GM18520 (cell line): ENCODE results near the gene AKAP10.
"Not testable (repeated sequence)": the region's sequence is repeated elsewhere in the genome, so short reads cannot be mapped to it uniquely, and the experiment has no call there.

Experiments used
- ATAC-seq: cut with Tn5 transposase; IDR thresholded peaks from one replicate; pipeline ENCODE4 v1.9.1; 2021; ENCODE audit not compliant: unreplicated experiment

AKAP10 gene

DNA sequence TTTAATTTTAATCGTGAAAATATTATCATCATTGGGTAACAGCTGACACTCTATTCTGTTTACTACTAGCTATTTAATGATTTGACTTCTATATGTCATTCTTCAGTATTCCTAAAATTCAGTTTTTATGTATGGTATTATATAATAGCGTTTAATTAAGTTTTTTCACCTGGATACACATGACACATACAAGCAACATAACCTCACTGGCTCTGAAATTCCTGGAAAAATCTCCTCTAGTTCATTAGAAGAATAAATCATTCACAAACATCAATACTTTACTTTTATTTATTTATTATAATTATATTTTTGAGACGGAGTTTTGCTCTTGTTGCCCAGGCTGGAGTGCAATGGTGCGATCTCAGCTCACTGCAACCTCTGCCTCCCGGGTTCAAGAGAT is 44.0 kb downstream of the AKAP10 start:
- ATAC-seq = no peak

DNA sequence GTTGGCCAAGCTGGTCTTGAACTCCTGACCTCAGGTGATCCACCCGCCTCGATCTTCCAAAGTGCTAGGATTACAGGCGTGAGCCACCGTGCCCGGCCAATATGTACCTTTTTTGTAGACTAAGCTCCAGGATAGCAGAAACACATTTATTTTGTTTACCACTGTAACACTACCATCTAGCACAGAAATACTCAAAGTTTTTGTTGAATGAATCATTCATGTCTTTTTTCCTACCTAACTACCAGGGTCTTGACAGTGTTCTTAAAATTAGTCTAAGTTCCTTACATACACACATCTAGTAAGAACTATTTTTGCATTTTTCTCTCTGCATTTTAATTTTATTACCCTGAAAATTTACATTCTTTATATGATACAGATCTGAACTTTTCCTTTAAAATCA is 44.4 kb downstream of the AKAP10 start:
- no peak for ATAC-seq

DNA sequence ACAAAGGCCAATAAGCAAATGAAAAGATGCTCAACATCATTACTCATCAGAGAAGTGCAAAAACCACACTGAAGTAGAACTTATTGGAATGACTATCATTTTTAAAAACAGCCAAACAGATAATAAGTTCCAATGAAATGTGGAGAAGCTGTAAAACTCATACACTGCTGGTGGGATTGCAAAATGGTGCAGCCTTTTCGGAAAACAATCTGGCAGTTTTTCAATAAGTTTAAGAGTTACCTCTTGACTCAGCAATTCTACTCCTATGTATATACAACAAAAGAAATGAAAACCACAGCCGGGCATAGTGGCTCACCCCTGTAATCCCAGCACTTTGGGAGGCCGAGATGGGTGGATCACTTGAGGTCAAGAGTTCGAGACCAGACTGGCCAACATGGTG is 49.3 kb downstream of the AKAP10 start:
- ATAC-seq = no peak

DNA sequence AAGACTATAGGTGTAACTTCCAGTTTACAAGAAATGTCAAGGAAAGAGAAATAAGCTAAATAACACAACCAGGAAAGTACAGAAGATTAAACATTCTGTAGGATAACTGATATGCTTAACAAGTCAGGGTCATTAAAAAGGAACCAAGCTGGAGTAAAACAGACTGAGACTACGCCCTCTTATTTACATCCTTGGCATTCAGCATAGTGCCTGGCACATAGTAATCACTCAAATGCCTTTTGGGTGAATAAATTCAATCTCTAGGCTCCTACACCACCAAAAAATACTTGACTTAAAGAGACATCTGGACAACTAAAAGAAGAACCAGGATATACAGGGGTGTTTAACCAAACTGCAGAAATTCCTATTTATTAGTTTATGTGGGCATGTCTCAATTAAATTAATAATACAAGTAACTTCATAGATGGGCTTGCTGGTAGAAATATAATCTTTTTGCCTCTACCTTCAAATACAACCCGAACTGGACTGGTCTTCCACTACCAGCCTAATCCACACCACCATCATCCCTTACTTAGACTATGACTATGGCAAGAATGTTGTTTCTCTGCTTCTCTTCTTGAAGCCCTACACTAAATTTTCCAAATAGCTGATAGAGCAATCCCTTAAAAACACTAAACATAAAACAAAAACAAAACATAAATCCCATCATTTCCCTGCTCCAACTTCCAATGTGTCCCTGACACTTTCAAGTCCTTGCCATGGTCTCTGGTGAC is 62.2 kb downstream of the AKAP10 start:
- ATAC-seq = no peak

DNA sequence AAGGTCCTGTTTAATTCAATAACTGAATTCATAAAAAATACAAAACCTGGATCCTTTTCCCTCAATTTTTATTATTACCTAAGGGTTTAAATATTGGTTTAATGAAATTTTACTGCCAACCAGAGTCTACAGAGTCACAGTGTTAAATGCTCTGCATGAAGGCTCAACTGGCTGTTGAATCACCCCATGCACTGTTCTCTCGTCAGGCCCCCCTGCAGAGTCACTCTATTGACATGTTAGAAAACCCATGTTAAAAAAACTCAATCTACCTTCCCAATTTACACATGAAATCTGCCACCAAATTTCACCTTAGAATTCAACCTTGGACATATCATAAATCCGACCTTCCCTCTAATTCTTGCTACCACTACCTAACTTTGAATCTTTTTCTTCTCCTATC is 66.6 kb downstream of the AKAP10 start:
- ATAC-seq = no peak

DNA sequence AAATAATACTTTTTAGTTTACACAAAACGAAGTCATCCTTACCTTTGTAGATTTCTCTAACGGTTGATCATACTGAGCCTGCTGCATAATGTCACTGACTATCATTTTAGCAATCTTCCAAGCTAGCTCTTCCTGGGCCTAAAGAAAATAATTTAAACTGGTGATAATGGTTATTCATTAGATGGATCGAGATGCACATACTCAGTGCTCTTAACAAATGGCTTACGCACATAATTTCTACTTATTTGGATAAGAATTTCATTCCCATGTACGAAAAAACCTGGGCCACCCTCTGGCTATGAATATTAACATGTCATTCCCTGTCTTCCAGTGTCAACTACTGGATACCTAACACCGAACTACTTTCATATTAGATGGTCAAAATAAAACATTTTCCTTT is 68.5 kb downstream of the AKAP10 start:
- ATAC-seq = no peak

DNA sequence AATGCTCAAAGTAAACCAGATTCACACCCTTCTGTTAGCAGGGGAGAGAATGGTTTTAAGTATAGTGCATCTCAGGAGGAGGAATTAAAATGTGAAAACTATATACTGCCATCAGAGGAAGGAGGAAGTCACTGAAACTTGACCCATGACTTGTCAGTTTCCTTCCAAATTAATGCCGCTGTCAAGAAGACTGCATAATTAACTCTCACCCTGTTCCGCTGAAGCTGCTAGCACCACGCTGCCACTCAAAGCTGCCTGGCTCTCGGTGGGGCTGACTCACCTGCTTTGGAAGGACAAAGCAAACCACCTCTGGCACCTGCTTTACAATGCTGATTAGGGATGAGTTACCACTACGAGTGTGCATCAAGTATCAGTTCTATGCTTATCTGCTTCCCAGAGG is 72.1 kb downstream of the AKAP10 start:
- no peak for ATAC-seq

DNA sequence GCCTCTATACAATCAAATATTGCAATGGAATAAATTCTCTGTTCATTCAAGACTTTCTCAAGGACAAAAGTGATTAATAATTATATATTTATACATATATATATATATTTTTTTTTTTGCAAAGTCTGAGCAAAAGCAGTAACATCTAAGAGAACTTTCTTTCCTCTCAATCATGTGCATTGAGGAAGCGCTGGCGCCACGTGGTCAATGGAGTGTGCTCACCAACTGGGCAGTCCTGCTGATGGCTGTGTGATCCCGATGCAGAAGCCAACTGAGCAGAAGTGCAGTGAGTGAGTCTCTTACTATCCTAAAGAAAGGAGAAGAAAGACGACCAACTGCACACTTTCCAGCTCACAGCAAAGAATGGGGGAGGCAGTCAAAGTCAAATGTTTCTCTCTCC is 72.7 kb downstream of the AKAP10 start:
- no peak for ATAC-seq

DNA sequence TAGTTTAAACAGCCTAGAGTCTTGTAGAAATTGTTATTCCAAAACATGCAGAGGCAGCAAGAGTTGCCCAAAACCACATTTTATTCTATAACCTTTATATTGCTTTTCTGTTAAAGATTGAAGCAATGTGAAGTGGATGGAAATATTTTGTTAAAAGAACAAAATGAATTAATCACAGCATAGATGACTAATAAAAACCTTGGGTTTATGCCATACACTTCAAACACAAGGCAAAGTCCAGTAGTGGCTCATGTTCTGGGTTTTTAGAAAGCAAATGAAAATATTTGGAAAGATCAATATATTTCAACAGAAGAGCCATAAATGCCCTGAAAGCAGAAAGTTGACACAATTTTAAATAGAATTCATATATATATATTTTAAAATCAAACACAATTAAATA is 73.2 kb downstream of the AKAP10 start:
- no peak for ATAC-seq

DNA sequence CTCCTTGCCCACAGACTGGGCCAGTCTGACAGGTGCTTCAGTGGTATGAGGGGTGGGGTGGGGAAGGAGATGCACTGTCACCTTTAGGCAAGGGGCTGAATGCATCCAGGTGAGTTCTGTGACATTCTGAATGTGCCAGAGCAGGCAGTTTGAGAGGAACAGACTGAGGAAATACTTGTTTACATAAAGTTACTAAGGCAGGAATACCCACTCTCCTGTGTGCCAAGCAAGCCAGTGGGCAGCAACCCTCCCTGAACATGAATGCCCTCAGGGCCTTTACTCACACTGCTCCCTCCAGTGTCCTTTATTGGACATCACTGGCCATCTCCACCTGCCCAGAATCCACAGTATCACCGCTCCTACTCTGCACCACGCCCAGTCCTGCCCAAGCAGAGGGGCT is 76.8 kb downstream of the AKAP10 start:
- ATAC-seq = no peak

DNA sequence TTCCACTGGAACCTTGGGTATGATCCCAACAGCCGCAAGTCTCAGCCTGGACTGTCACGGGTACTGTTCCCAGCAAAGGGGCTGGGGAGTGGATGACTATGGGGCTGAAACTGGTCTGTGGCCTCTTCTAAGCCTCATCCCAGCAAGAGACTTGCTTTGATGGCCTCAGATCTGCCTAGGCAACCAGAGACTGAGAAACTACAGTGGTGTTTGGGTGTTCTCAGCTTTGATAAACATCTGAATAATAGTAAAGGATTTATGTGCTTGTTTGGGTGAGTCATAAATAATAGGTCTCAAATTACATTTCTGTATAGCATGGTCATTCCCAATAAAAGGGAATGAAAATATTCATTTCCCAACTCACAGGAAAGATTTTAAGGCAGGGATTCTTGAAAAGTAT is 79.7 kb downstream of the AKAP10 start:
- no peak for ATAC-seq

DNA sequence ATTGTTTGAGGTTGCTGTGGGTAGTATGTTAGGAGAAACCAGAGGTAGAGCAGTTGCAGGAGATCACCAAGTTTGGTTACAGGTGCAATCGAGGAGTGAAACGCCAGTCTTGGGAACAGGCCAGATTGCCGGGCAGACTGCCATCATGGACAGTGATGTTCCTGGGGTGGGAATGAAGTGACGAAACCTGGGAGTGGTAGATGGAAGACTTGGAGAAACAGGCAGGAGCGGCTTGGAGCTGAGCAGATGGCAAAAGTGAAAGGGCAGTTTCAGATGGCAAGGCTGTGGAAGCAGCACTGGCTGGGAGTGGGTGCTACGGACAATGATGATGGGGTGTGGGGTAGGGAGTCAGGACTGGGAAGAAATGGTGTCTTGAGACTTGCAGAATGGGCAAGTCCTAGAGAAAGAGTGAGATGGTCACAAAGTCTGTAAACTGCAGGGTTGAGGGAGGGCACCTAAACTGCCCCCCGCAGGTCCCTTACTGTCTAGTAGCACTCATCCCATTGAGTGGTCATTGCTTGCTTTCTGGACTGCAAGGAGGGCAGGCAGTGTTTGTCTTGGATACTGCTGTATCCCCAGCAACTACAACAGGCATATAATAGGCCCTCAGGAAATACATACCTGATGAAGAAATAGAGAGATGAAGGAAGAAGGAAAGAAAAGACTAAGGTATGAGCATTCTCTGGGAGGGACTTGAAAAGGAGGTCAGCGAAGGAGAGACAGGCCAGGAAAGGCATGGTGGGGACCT is 80.4 kb downstream of the AKAP10 start:
- ATAC-seq = no peak

DNA sequence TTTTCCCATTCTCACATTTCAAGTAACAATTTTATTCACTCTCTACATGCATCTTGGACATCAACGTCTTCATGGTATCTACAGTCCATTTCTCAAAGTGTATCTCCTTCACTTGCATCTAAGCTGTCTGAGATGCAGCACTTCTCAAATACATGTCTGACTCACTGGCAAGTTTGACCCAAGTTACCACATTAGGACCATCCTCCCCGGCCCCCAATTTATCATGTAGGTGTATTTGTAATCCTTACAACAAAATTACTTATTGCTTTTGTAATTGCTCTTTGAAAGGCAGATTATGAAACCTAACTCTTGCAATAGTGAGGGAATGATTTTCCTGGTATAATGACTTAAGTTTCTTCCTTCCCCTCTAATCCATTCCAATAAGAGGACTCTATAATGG is 80.9 kb downstream of the AKAP10 start:
- ATAC-seq = no peak

DNA sequence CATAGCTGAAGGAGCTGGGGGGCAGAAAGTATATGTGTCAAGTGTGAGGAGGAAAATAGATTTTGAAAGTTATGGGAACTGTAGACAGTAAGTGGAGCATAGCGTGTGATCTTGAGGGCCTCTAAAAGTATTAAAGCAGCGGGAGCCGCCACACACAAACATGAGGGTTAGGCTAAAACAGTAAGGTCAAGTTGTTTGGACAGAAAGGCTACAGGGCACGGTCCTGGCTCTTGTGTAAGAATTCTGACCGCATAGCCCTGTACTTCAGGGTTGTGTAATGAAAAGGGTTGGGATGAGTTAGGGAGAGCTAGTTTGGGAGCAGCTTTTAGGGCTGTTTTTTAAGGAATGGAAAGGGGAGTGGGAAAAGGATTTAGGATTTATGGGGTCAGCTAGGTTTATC is 87.1 kb downstream of the AKAP10 start:
- not testable (repeated sequence) for ATAC-seq

DNA sequence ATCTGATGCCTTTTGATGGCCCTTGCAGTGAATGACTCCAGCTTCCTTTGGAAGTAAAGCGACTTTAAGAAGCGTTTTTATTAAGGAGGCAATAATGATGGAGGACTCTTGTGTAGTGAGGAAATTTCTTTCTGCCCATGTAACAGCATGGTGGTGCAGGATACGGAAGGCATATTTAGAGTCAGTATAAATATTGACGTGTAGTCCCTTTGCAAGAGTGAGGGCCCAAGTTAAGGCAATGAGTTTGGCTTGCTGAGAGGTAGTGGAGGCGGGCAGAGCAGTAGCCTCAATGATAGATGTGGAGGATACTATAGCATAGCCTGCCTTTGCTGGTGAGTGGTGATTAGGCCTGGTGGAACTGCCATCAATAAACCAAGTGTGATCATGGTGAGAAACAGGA is 87.6 kb downstream of the AKAP10 start:
- not testable (repeated sequence) for ATAC-seq

DNA sequence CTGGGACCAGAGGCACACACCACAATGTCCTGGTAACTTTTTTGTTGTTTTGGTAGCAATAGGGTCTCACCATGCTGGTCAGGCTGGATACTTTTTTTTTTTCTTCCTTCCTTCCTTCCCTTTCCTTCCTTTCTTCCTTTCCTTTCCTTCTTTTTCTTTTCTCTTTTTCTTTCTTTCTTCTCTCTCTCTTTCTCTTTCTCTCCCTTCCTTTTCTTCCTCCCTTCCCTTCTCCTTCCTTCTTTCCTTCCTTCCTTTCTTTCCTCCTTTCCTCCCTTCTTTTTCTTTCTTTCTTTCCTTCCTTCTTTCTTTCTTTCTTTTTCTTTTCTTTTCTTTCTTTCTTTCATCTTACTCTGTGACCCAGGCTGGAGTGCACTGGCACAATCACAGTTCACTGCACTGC is 91.5 kb downstream of the AKAP10 start:
- ATAC-seq = no peak

DNA sequence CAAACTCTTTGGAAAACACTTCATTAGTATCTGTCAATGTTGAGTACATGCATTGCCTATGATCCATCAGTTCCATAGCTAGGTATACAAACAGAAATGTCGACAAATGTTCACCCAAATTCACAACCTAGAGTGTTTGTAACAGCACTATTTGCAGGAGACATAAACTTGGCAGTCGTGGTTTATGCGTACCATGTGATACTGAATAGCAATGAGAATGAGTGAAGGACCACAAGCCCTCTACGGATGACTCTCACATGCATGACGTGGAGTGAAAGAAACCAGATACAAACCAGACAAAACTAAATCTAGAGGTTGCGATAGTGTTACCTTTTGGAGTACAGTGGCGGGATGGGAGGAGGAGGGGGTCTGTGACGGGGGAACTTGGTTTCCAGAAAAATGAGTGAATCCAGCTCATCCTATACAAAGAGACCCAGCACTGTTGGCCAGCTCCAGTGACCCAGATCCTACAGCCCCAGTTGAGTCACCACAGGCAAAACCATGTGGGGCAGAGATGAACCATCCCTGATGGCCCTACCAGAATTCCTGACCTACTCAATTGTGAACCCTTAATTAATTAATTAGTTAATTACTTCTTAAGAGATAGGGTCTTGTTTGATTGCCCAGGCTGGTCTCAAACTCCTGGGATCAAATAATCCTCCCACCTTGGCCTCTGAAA is 94.0 kb downstream of the AKAP10 start:
- no peak for ATAC-seq

DNA sequence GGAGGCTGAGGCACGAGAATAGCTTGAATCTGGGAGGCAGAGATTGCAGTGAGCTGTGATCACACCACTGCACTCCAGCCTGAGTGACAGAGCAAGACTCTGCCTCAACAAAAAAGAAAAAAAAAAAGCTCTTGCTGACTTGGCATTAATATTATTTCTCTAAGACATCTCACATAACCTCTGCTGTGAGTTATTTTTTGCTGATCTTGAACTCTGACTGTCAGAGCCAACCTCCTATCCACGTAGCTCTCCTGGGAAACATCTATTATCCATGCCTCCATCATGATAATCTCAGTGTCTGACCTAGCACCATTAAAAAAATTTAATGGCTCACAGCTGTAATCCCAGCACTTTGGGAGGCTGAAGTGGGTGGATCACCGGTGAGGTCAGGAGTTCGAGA is 97.2 kb downstream of the AKAP10 start:
- ATAC-seq = no peak

DNA sequence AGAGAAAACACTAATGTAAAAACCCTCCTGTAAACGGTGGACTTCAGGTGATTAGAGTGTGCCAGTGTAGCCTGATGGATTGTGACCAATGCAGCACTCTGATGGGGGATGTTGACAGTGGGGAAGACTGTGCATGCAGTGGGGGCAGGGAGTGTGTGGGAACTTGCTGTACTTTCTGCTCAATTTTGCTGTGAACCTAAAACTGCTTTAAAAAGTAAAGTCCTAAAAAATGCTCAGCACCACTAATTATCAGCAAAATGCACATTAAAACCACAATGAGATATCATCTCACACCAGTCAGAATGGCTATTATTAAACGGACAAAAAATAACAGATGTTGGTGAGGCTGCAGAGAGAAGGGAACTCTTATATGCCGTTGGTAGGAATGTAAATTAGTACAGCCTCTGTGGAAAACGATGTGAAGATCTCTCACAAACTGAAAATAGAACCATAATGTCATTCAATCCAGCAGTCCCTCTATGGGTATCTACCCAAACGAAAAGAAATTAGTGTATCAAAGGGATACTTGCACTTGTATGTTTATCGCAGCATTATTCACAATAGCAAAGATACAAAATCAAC is 100.2 kb downstream of the AKAP10 start:
- no peak for ATAC-seq

DNA sequence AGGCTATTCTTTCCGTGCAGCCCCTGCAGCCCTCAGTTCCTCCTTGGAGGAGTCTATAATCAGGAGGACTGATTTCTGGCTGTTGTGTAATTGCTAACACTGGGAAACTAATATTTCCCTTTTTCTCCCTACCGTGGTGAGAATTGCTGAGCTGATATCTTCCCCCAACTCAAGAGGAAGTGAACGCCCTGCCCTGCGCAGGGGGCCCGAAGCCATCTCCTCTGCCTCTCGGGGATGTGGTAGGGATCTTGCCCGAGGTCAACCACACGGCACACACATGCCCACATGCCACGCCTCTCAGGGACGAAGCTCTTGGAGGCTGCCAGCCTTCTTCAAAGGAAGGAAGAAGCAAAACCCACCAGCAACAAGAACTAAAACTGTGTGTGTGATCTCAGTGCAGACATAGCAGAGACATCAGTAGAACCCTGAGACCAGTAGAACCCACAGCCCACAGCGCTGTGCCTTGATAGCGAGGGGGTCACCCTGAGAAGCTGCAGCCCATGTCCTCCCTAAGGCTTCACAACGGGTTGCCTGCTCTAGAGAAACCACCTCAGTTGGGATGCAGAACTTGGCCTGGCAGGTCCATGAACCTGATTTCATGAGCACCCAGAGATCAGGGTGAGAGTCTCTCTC is 101.0 kb downstream of the AKAP10 start:
- no peak for ATAC-seq

DNA sequence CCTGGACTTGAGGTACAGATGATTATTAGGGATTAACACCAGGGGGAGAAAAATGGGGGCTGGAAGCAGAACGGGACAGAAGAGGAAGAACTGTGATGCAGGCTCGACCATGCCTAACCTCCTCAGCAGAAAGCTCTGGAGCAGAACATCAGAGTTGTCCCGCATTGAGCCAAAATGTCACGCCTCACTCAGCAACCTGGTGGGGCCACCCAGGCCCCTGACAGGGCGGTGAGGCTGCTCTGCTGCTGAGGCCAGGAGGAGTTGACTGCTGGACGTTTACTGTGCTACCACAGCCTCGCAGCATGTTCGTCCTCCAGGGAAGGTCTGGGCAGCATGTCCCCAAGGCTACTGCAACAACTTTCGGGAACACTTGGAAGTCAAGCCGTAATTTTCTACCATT is 103.4 kb downstream of the AKAP10 start:
- ATAC-seq = no peak
